Loucy (cell line): Measurements from ENCODE around the gene LGALS9.
"Not testable (repeated sequence)": the region's sequence is repeated elsewhere in the genome, so short reads cannot be mapped to it uniquely, and the experiment has no call there.

Experiments
- H2AFZ ChIP-seq: fragments of 200-600 bp; sonication (generic); 2 replicates; pipeline ENCODE4 v1.6.0; 2016; ENCODE audit warnings: antibody characterized with exemption, mild to moderate bottlenecking, low read length, moderate library complexity
- H3F3A ChIP-seq: fragments of 200-600 bp; 2 replicates; pipeline ENCODE4 v1.6.0; 2016; ENCODE audit warnings: antibody characterized with exemption, low read depth, mild to moderate bottlenecking
- H3K27me3 ChIP-seq: fragments of 200-600 bp; sonication (generic); 2 replicates; pipeline ENCODE4 v1.6.1; 2014; ENCODE audit warnings: low read length, mild to moderate bottlenecking; ENCODE audit not compliant: insufficient read depth, poor library complexity, severe bottlenecking
- H3K36me3 ChIP-seq: fragments of 200-600 bp; sonication (generic); 2 replicates; pipeline ENCODE4 v1.6.1; 2016; ENCODE audit warnings: low read length; ENCODE audit not compliant: insufficient read depth
- H3K4me1 ChIP-seq: fragments of 200-600 bp; sonication (generic); 2 replicates; pipeline ENCODE4 v1.5.1; 2014; ENCODE audit warnings: low read length, mild to moderate bottlenecking; ENCODE audit not compliant: insufficient read depth, poor library complexity, severe bottlenecking
- H3K4me2 ChIP-seq: fragments of 200-600 bp; sonication (generic); 2 replicates; pipeline ENCODE4 v1.6.0; 2014; ENCODE audit warnings: antibody characterized with exemption, low read length, low read depth, mild to moderate bottlenecking; ENCODE audit not compliant: poor library complexity, severe bottlenecking
- H3K4me3 ChIP-seq: fragments of 200-600 bp; sonication (generic); 2 replicates; pipeline ENCODE4 v1.5.1; 2014; ENCODE audit warnings: low read length, mild to moderate bottlenecking, mixed read lengths; ENCODE audit not compliant: poor library complexity, severe bottlenecking
- H3K79me2 ChIP-seq: fragments of 200-600 bp; sonication (generic); 2 replicates; pipeline ENCODE4 v1.6.1; 2014; ENCODE audit warnings: low read length; ENCODE audit not compliant: insufficient read depth
- H3K9ac ChIP-seq: fragments of 200-600 bp; sonication (generic); 2 replicates; pipeline ENCODE4 v1.6.0; 2014; ENCODE audit warnings: mild to moderate bottlenecking, low read depth, low read length, moderate library complexity; ENCODE audit not compliant: poor library complexity, severe bottlenecking
- H3K9me2 ChIP-seq: fragments of 200-600 bp; sonication (generic); replicated peaks from 2 replicates; pipeline ENCODE4 v1.6.1; 2016; ENCODE audit warnings: low read depth, low read length, mixed read lengths
- H3K9me3 ChIP-seq: fragments of 200-600 bp; sonication (generic); 2 replicates; pipeline ENCODE4 v1.6.1; 2014; ENCODE audit warnings: mild to moderate bottlenecking, antibody characterized with exemption, low read length, low read depth; ENCODE audit not compliant: insufficient read depth
- H4K20me1 ChIP-seq: fragments of 200-600 bp; sonication (generic); 2 replicates; pipeline ENCODE4 v1.6.0; 2014; ENCODE audit warnings: antibody characterized with exemption, low read length, mild to moderate bottlenecking; ENCODE audit not compliant: insufficient read depth, poor library complexity, severe bottlenecking
- EZH2phosphoT487 ChIP-seq: fragments of 200-600 bp; IDR thresholded peaks from 2 replicates; pipeline ENCODE4 v1.6.1; 2018; ENCODE audit warnings: antibody characterized with exemption, mild to moderate bottlenecking, moderate library complexity, borderline replicate concordance
- TF ChIP-seq, protein P1 (sequence below): fragments of 200-600 bp; sonication (generic); conservative IDR thresholded peaks from 2 replicates; pipeline ENCODE4 v1.5.1; 2014; ENCODE audit warnings: mild to moderate bottlenecking, antibody characterized with exemption, low read length

Gene LGALS9

GRCh38 chr17:27674335-27674734 lies 43.3 kb downstream of the LGALS9 start:
- H3K27me3 ChIP-seq = no peaks in the 10 kb centered on the region
- H3K79me2 ChIP-seq = no peaks in the 10 kb centered on the region
- no peaks in the 10 kb centered on the region for H3K36me3 ChIP-seq
- no peaks in the 10 kb centered on the region for H3K9me2 ChIP-seq
- H3K4me2 ChIP-seq = no peak overlapping the region
- no peak for TF ChIP-seq EZH2phosphoT487
- TF ChIP-seq, protein P1, sequence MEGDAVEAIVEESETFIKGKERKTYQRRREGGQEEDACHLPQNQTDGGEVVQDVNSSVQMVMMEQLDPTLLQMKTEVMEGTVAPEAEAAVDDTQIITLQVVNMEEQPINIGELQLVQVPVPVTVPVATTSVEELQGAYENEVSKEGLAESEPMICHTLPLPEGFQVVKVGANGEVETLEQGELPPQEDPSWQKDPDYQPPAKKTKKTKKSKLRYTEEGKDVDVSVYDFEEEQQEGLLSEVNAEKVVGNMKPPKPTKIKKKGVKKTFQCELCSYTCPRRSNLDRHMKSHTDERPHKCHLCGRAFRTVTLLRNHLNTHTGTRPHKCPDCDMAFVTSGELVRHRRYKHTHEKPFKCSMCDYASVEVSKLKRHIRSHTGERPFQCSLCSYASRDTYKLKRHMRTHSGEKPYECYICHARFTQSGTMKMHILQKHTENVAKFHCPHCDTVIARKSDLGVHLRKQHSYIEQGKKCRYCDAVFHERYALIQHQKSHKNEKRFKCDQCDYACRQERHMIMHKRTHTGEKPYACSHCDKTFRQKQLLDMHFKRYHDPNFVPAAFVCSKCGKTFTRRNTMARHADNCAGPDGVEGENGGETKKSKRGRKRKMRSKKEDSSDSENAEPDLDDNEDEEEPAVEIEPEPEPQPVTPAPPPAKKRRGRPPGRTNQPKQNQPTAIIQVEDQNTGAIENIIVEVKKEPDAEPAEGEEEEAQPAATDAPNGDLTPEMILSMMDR = no peak
- no peak overlapping the region for H3K4me3 ChIP-seq
- no peak overlapping the region for H3K9ac ChIP-seq
- no peak overlapping the region for H2AFZ ChIP-seq
- H3F3A ChIP-seq = no peaks in the 10 kb centered on the region
- H4K20me1 ChIP-seq = no peaks in the 10 kb centered on the region
- H3K4me1 ChIP-seq = no peaks in the 10 kb centered on the region
- no peaks in the 10 kb centered on the region for H3K9me3 ChIP-seq

DNA sequence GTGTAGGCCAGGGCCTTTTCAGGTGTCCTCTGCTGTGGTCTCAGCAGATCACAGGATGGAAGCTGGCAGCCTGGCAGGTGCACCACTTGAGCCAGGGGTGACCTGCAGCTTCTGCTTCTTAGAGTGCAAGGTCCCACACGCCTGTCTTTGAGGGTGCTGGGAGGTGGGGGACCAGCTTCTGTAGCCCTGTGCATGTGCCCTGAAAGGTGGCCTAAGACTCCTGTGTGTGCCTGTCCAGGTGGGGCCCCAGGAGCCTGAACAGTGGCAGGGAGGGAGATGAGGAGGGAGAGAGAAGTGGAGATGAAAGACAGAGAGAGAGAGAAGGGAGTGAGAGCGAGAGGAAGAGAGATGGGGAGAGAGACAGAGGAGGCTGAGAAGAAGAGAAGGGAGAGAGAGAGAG lies 46.2 kb downstream of the LGALS9 start:
- no peaks in the 10 kb centered on the region for H3F3A ChIP-seq
- H3K9me3 ChIP-seq = no peaks in the 10 kb centered on the region
- H3K4me2 ChIP-seq = no peak overlapping the region
- H3K9ac ChIP-seq = no peak overlapping the region
- H3K4me1 ChIP-seq = no peaks in the 10 kb centered on the region
- no peak for TF ChIP-seq EZH2phosphoT487
- TF ChIP-seq, protein P1 = no peak
- H3K27me3 ChIP-seq = no peaks in the 10 kb centered on the region
- H3K9me2 ChIP-seq = no peaks in the 10 kb centered on the region
- H4K20me1 ChIP-seq = no peaks in the 10 kb centered on the region
- no peaks in the 10 kb centered on the region for H3K36me3 ChIP-seq
- H2AFZ ChIP-seq = no peak overlapping the region
- H3K79me2 ChIP-seq = no peaks in the 10 kb centered on the region
- H3K4me3 ChIP-seq = no peak overlapping the region

DNA sequence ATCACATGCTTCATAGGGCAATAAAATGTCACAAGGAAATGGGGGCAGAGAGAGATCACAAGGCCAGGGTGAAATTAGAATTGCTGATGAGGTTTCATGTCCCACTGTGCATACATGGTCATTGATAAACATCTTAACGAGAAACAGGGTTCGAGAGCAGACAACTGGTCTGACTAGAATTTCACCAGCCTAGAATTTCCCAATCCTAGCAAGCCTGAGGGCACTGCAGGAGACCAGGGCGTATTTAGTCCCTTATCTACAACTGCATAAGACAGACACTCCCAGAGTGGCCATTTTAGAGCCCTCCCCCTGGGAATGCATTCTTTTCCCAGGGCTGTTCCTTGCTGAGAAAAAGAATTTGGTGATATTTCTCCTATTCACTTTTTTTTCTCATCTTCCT lies 55.3 kb downstream of the LGALS9 start:
- H3K9me2 ChIP-seq, H4K20me1 ChIP-seq, H3F3A ChIP-seq, H3K79me2 ChIP-seq, H3K9me3 ChIP-seq, H2AFZ ChIP-seq, H3K27me3 ChIP-seq, H3K4me2 ChIP-seq, H3K4me1 ChIP-seq, H3K4me3 ChIP-seq, H3K36me3 ChIP-seq, H3K9ac ChIP-seq: not testable (repeated sequence)

GRCh38 chr17:27690882-27691281 lies 59.9 kb downstream of the LGALS9 start:
- H3K36me3 ChIP-seq = no peaks in the 10 kb centered on the region
- H2AFZ ChIP-seq = no peak overlapping the region
- H3K9ac ChIP-seq = no peak overlapping the region
- peaks cover 7% of the 10 kb centered on the region; the same call in 1 of the 2 replicates for H3K9me3 ChIP-seq
- H3K79me2 ChIP-seq = no peaks in the 10 kb centered on the region
- no peaks in the 10 kb centered on the region for H3K27me3 ChIP-seq
- H3F3A ChIP-seq = no peaks in the 10 kb centered on the region
- H3K4me1 ChIP-seq = no peaks in the 10 kb centered on the region
- no peak overlapping the region for H3K4me3 ChIP-seq
- no peaks in the 10 kb centered on the region for H3K9me2 ChIP-seq
- no peak overlapping the region for H3K4me2 ChIP-seq
- no peaks in the 10 kb centered on the region for H4K20me1 ChIP-seq
- TF ChIP-seq, protein P1 = no peak
- no peak for TF ChIP-seq EZH2phosphoT487

DNA sequence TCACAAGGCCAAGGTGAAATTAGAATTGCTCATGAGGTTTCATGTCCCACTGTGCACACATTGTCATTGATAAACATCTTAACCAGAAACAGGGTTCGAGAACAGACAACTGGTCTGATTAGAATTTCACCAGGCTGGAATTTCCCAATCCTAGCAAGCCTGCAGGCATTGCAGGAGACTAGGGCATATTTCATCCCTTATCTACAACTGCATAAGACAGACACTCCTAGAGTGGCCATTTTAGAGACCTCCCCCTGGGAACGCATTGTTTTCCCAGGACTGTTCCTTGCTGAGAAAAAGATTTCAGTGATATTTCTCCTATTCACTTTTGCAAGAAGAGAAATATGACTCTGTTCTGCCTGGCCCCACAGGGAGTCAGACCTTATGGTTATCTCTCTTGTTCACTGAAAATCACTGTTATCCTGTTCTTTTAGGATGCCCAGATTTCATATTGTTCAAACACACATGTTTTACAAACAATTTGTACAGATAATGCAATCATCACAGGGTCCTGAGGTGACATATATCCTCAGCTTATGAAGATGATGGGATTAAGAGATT lies 64.3 kb downstream of the LGALS9 start:
- not testable (repeated sequence) for H3K4me1 ChIP-seq, H3K9me3 ChIP-seq, H3F3A ChIP-seq, H3K79me2 ChIP-seq, H3K4me3 ChIP-seq, H2AFZ ChIP-seq, H3K9me2 ChIP-seq, H3K9ac ChIP-seq, H3K27me3 ChIP-seq, H4K20me1 ChIP-seq, H3K4me2 ChIP-seq, H3K36me3 ChIP-seq
